B cell (primary cell): Measurements from ENCODE around the gene FOLH1.
"Not testable (repeated sequence)": the region's sequence is repeated elsewhere in the genome, so short reads cannot be mapped to it uniquely, and the experiment has no call there.

Experiments used
- CTCF ChIP-seq: fragments of 200-600 bp; IDR thresholded peaks from one replicate; pipeline ENCODE4 v1.8.0; 2022; ENCODE audit warnings: antibody characterized with exemption, mild to moderate bottlenecking
- EZH2 ChIP-seq: IDR thresholded peaks from 2 replicates; pipeline ENCODE4 v1.6.1; 2012; ENCODE audit warnings: borderline replicate concordance, low read depth, mild to moderate bottlenecking, moderate library complexity, low read length; ENCODE audit not compliant: insufficient read depth, poor library complexity, severe bottlenecking

- not testable (repeated sequence) for TF ChIP-seq CTCF, EZH2
Measured at GRCh38 chr11:49225255-49225785, 16.9 kb upstream of the FOLH1 start.
